Panc1 (cell line): ENCODE measurements around the gene KRT77.

ENCODE experiments used
- CTCF ChIP-seq: fragments of 450-650 bp; IDR thresholded peaks from 2 replicates; pipeline ENCODE4 v1.5.1; 2017; ENCODE audit warnings: mild to moderate bottlenecking
- SIN3A ChIP-seq: IDR thresholded peaks from 2 replicates; pipeline ENCODE4 v1.6.1; 2012; ENCODE audit warnings: low read depth, mild to moderate bottlenecking, low read length, moderate library complexity, borderline replicate concordance; ENCODE audit not compliant: insufficient read depth

GRCh38 chr12:52693261-52693660 lies 10.1 kb downstream of the KRT77 start:
- TF ChIP-seq CTCF (no peak), SIN3A (no peak)
